Measurements from ENCODE around the gene C2orf72. TPM values are rescaled to one million over a fixed set of nuclear protein-coding genes. Genes with fewer than 3 reads are reported as not detected.

The C2orf72 gene
- total RNA-seq, 1 experiment from 2014 or later: 0.66 TPM

- CTCF ChIA-PET: interaction anchor here (0.7 kb wide), 1 partner anchor 57 kb away, joined by 6 read pairs; no protein-coding TSS in a partner anchor
- H3K4me3 Mint-ChIP-seq (ENCODE audit: low read depth, unreplicated experiment): no peak overlapping the region
- peaks cover 8% of the 10 kb centered on the region for H3K36me3 Mint-ChIP-seq (ENCODE audit: insufficient read depth, unreplicated experiment)
- DNase-seq: no peak
- BruUV-seq (replicated peaks): no TSS peak
- H3K27ac Mint-ChIP-seq (ENCODE audit: unreplicated experiment): no peak overlapping the region
- intact Hi-C loops (cut with micrococcal nuclease; ENCODE audit: unreplicated experiment): no loop called here
- no peaks in the 10 kb centered on the region for H3K4me1 Mint-ChIP-seq (ENCODE audit: low read depth, unreplicated experiment)
- no peak for TF ChIP-seq CTCF (IDR thresholded peaks at IDR 0.05; ENCODE audit: unreplicated experiment)
- peaks cover 69% of the 10 kb centered on the region for H3K27me3 Mint-ChIP-seq (ENCODE audit: unreplicated experiment)
- no peaks in the 10 kb centered on the region for H3K9me3 Mint-ChIP-seq (ENCODE audit: low read depth, unreplicated experiment)
These were observed 45.7 kb upstream of the C2orf72 start for GRCh38 chr2:230991598-230991997.

GRCh38 chr2:230995821-230996220, 41.5 kb upstream of the C2orf72 start, which contains the start of gene SPATA3:
Gene SPATA3 (plus strand): TSS chr2:230996121. CDS start chr2:230996234, 113 bp downstream.
- no TSS peak for BruUV-seq (replicated peaks)
- CTCF ChIA-PET: no interaction called here
- intact Hi-C loops (cut with micrococcal nuclease; ENCODE audit: unreplicated experiment): no loop called here
- H3K27ac Mint-ChIP-seq (ENCODE audit: unreplicated experiment): no peak within 1 kb of the TSS
- H3K4me3 Mint-ChIP-seq (ENCODE audit: low read depth, unreplicated experiment): no peak within 1 kb of the TSS
- peaks cover 8% of the 10 kb centered on the region for H3K4me1 Mint-ChIP-seq (ENCODE audit: low read depth, unreplicated experiment)
- no peak for TF ChIP-seq CTCF (IDR thresholded peaks at IDR 0.05; ENCODE audit: unreplicated experiment)
- DNase-seq: no peak
- H3K27me3 Mint-ChIP-seq (ENCODE audit: unreplicated experiment): peaks cover 94% of the 10 kb centered on the region
- no peaks in the 10 kb centered on the region for H3K9me3 Mint-ChIP-seq (ENCODE audit: low read depth, unreplicated experiment)
- no peaks in the 10 kb centered on the region for H3K36me3 Mint-ChIP-seq (ENCODE audit: insufficient read depth, unreplicated experiment)

- Mint-ChIP-seq H3K4me1 (ENCODE audit: low read depth, unreplicated experiment) (peaks cover 11% of the 10 kb centered on the region), H3K4me3 (ENCODE audit: low read depth, unreplicated experiment) (no peak overlapping the region), H3K27me3 (ENCODE audit: unreplicated experiment) (peaks cover 99% of the 10 kb centered on the region), H3K27ac (ENCODE audit: unreplicated experiment) (no peak overlapping the region), H3K9me3 (ENCODE audit: low read depth, unreplicated experiment) (no peaks in the 10 kb centered on the region), H3K36me3 (ENCODE audit: insufficient read depth, unreplicated experiment) (no peaks in the 10 kb centered on the region)
- CTCF ChIA-PET: no interaction called here
- BruUV-seq (replicated peaks): no TSS peak
- intact Hi-C loops (cut with micrococcal nuclease; ENCODE audit: unreplicated experiment): no loop called here
- no peak for TF ChIP-seq CTCF (IDR thresholded peaks at IDR 0.05; ENCODE audit: unreplicated experiment)
- DNase-seq: no peak
These were observed 40.7 kb upstream of the C2orf72 start for GRCh38 chr2:230996661-230997060.

GRCh38 chr2:230998882-230999281, 38.4 kb upstream of the C2orf72 start:
- Mint-ChIP-seq H3K4me1 (ENCODE audit: low read depth, unreplicated experiment) (peaks cover 11% of the 10 kb centered on the region), H3K9me3 (ENCODE audit: low read depth, unreplicated experiment) (no peaks in the 10 kb centered on the region), H3K27ac (ENCODE audit: unreplicated experiment) (no peak overlapping the region), H3K27me3 (ENCODE audit: unreplicated experiment) (peaks cover 99% of the 10 kb centered on the region), H3K4me3 (ENCODE audit: low read depth, unreplicated experiment) (no peak overlapping the region), H3K36me3 (ENCODE audit: insufficient read depth, unreplicated experiment) (no peaks in the 10 kb centered on the region)
- DNase-seq: no peak
- no TSS peak for BruUV-seq (replicated peaks)
- no peak for TF ChIP-seq CTCF (IDR thresholded peaks at IDR 0.05; ENCODE audit: unreplicated experiment)
- CTCF ChIA-PET: interaction anchor here (1.8 kb wide), 1 partner anchor 54 kb away, joined by 13 read pairs; no protein-coding TSS in a partner anchor
- intact Hi-C loops (cut with micrococcal nuclease; ENCODE audit: unreplicated experiment): no loop called here
